HG03571 (cell line): Measurements from ENCODE around the gene OAS3.
"Not testable (repeated sequence)": the region's sequence is repeated elsewhere in the genome, so short reads cannot be mapped to it uniquely, and the experiment has no call there.

ENCODE experiments used
- ATAC-seq: cut with Tn5 transposase; IDR thresholded peaks from one replicate; pipeline ENCODE4 v1.9.1; 2021; ENCODE audit not compliant: unreplicated experiment

OAS3 gene

DNA sequence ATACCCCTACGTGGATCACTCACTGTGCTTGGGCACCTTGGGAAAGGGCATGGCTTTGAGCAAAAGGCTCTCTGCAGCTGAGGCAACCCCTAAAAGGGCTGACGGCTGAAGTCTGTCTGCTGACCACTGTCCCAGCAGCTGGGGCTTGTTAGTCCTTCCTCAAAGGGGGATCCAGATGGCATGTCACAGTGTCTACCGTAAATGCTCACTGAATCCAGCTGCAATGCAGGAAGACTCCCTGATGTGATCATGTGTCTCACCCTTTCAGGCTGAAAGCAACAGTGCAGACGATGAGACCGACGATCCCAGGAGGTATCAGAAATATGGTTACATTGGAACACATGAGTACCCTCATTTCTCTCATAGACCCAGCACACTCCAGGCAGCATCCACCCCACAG lies 19.2 kb upstream of the OAS3 start:
- no peak for ATAC-seq

- ATAC-seq: peak; percentile 80
Measured at GRCh38 chr12:112924986-112925385, 13.3 kb upstream of the OAS3 start.

DNA sequence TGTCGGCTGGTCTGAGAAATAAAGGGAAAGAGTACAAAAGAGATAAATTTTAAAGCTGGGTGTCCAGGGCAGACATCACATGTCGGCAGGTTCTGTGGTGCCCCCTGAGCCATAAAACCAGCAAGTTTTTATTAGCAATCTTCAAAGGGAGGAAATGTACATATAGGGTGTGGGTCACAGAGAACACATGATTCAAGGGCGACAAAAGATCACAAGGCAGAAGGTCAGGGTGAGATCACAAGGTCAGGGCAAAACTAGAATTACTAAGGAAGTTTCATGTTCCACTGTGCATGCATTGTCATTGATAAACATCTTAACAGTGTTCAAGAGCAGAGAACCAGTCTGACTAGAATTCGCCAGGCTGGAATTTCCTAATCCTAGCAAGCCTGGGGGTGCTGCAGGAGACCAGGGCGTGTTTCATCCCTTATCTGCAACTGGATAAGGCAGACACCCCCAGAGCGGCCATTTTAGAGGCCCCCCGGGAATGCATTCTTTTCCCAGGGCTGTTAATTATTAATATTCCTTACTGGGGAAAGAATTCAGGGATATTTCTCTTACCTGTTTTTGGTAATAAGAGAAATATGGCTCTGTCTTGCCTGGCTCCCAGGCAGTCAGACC lies 11.7 kb upstream of the OAS3 start:
- ATAC-seq: not testable (repeated sequence)

GRCh38 chr12:112927475-112927874 lies 10.8 kb upstream of the OAS3 start:
- ATAC-seq: no peak

DNA sequence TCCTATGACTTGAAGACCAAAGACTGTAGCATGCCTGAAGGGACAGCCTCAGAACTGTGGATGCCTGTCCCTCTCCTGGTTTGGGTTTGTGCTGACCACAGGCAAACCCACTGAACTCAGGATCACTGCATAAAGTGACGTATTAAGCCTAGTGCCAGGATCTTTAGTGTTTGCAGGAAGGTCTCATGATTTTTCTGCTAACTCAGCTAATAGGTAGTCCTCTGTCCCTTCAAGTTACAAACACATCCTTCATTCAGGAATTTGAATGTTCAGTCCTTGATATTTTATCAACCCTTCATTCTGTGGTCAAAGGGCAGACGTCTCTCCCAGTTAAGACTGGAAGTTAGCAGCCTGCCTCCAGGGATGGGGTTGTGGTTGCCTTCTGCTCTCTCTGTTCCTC lies 10.3 kb upstream of the OAS3 start:
- no peak for ATAC-seq

GRCh38 chr12:112928978-112929377 lies 9.3 kb upstream of the OAS3 start:
- ATAC-seq: no peak

- no peak for ATAC-seq
Measured at GRCh38 chr12:112929715-112930114, 8.6 kb upstream of the OAS3 start.

- ATAC-seq: no peak
Measured at GRCh38 chr12:112930350-112930749, 7.9 kb upstream of the OAS3 start.

DNA sequence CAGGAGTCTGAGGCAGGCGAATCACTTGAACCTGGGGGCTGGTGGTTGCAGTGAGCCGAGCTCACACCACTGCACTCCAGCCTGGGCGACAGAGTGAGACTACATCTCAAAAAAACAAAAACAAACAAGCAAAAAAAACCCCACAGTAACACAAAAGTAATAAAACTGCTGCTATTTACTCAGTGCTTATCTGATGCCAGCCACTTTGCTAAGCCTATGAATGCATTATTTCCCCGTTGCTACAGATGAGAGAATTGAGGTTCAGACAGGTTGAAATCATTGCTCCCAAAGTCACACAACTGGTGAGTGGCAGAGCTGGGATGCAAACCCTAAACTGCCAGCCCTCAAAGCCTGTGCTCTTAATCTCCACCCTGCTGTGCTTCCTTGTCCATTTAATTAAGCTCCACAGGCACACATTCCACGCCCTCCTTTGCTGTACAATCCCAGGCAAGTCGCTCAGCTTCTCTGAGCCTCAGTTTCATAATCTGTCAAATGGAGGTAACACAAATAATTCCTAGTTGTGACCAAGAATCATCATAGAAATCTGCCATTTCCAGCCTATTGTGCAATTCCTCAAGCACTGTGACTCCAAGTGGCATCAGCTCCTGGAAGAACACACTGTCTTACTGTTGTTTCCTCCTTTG lies 5.7 kb upstream of the OAS3 start:
- ATAC-seq: no peak

DNA sequence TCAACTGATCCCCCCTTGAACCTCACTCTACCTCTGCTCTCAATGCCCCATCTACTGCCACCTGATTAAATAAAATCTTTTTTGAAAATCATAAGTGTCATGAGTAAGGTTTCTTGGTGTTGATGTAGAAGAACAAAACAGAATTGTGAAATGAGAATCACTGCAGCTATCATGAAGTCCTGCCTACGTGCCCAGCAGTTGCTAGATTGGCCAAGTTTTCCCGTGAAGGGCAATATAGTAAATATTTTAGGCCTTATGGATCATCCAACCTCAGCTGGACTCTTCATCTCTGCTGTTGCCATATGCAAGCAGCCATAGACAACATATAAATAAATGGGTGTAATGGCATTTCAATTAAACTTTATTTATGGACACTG lies 5.2 kb upstream of the OAS3 start:
- no peak for ATAC-seq

GRCh38 chr12:112936264-112936663 lies 2.0 kb upstream of the OAS3 start:
- no peak for ATAC-seq

DNA sequence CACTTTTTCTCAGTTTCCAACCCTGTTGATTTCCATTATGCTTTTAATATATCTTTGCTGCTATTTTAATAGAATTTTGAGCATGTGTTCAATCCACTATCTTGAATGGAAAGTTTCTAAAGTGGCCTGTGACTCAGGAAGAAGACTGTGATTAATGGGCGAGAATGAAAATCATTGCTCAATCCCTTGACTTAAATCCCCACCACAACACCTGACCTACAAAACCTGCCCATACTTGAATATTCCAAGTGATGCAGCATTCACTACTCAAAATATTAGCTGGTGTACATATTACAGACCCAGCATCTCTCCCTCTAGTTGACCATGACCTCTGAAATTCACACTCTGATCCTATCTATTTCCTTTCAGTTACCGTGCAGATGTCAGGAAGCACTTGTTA lies 1.3 kb upstream of the OAS3 start:
- ATAC-seq: no peak

GRCh38 chr12:112938751-112939150 lies 477 bp downstream of the OAS3 start:
- no peak for ATAC-seq

- ATAC-seq: peak; percentile 69
Measured at GRCh38 chr12:112939761-112940381, 1.6 kb downstream of the OAS3 start.

DNA sequence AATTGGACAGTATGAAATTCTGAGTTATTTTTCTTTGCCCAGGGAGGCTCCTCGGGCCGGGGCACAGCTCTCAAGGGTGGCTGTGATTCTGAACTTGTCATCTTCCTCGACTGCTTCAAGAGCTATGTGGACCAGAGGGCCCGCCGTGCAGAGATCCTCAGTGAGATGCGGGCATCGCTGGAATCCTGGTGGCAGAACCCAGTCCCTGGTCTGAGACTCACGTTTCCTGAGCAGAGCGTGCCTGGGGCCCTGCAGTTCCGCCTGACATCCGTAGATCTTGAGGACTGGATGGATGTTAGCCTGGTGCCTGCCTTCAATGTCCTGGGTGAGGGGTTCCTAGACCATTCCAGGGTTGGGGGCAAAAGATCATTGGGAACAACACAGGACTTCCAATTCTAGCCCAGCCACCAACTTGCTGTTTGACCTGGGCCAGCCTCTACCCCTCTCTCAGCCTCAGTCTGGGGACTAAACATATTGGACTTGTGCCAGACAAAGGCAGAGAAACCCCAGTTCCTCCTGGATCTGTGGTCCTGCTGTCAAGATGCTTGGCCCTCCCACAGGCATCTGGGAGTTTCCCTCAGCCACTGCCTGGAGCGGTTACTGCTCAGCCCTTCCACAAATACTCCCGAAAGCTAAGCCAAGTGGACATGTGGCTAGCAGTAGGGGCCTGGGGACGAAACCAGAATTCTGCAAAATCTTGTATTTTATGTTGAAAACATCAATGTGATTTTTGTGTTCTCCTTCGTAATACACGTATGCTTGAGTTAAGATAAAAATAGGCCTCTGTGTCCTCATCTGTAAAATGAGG lies 3.5 kb downstream of the OAS3 start:
- no peak for ATAC-seq

DNA sequence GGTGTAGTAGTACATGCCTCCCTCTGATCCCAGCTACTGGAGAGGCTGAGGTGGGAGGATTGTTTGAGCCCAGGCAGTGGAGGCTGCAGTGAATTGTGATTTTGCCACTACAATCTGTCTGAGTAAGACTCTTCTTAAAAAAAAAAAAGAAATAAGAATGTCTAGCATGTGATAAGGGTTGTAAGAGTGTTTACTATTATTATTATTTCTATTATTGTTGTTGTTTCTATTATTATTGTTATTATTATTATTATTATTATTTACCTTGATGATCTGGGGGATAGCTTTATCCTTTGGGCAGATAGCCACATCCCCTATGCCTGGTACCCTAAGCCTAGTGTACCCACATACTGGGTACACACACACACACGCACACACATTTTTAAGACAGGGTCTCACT lies 4.3 kb downstream of the OAS3 start:
- ATAC-seq: no peak

GRCh38 chr12:112944024-112944690 lies 5.9 kb downstream of the OAS3 start:
- ATAC-seq: no peak

GRCh38 chr12:112945515-112945914 lies 7.2 kb downstream of the OAS3 start:
- no peak for ATAC-seq

DNA sequence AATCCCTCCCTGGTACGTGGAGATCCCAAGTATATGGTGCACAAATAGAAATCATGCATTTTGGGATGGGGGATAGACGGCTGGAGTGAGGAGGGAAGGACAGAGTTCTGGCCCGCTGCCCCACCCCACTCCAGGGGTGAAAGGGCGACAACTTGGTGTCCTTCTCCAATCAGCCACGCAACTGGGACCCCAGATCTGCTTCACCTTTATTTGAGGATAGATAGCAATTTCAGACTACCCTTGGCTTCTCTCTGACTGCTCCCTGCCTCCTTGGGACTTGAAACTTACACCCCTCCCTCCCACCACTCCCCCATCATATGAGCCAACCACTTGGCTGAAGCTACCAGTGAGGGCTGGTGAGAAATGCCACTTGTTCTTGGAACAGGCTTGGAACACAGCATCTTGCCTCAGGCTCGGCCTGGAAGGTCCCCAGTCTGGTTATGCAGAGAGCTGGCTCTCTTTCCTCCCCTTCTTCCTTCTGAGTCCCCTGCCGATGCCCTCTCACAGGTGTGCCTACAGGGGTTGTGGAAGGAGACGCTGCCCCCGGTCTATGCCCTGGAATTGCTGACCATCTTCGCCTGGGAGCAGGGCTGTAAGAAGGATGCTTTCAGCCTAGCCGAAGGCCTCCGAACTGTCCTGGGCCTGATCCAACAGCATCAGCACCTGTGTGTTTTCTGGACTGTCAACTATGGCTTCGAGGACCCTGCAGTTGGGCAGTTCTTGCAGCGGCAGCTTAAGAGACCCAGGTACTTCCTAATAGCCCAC lies 8.1 kb downstream of the OAS3 start:
- no peak for ATAC-seq

- no peak for ATAC-seq
Measured at GRCh38 chr12:112947314-112947713, 9.0 kb downstream of the OAS3 start.

DNA sequence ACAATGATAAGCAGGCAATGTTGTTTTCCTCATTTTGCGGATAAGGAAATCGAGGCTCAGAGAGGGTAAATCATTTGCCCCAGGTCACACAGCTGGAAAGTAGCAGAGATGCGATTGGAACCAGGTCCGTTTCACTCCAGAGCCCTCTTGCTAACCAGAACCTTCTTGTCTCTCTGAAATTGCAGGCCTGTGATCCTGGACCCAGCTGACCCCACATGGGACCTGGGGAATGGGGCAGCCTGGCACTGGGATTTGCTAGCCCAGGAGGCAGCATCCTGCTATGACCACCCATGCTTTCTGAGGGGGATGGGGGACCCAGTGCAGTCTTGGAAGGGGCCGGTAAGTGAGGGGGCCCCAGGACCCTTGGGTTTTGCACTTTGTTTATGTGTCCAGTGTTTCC lies 9.5 kb downstream of the OAS3 start:
- ATAC-seq: no peak
